Osteocyte (in vitro differentiated cells): Measurements from ENCODE around the gene HTT. TPM values are rescaled to one million over a fixed set of nuclear protein-coding genes. Genes with fewer than 3 reads are reported as not detected.

Experiments used
- DNase-seq: peaks from one replicate; pipeline ENCODE4 v3.0.0; 2021; ENCODE audit warnings: mixed read lengths; ENCODE audit not compliant: unreplicated experiment; ENCODE audit errors: extremely low spot score
- H3K27ac Mint-ChIP-seq: one replicate; pipeline ENCODE4 v1.8.0; 2021; ENCODE audit warnings: mild to moderate bottlenecking, mixed read lengths; ENCODE audit not compliant: unreplicated experiment
- H3K27me3 Mint-ChIP-seq: one replicate; pipeline ENCODE4 v1.8.0; 2021; ENCODE audit warnings: mixed read lengths; ENCODE audit not compliant: unreplicated experiment
- H3K36me3 Mint-ChIP-seq: one replicate; pipeline ENCODE4 v1.8.0; 2021; ENCODE audit warnings: mixed read lengths; ENCODE audit not compliant: unreplicated experiment
- H3K4me1 Mint-ChIP-seq: one replicate; pipeline ENCODE4 v1.8.0; 2021; ENCODE audit warnings: mixed read lengths; ENCODE audit not compliant: unreplicated experiment
- H3K4me3 Mint-ChIP-seq: one replicate; pipeline ENCODE4 v1.8.0; 2021; ENCODE audit warnings: mild to moderate bottlenecking, moderate library complexity, mixed read lengths; ENCODE audit not compliant: unreplicated experiment
- H3K9me3 Mint-ChIP-seq: one replicate; pipeline ENCODE4 v1.8.0; 2021; ENCODE audit warnings: mixed read lengths; ENCODE audit not compliant: unreplicated experiment
- total RNA-seq: library from RNA; stranded (reverse); gene quantifications from 2 replicates; pipeline ENCODE4 v1.2.1, GENCODE V29; 2021
- TF ChIP-seq, protein P1 (sequence below): fragments of 200-600 bp; sonication (generic); IDR thresholded peaks from 2 replicates; pipeline ENCODE4 v1.5.0; 2021; ENCODE audit warnings: antibody characterized with exemption, mild to moderate bottlenecking, moderate library complexity

The HTT gene
- total RNA-seq, 1 donor from 2014 or later: 51.3 TPM

DNA sequence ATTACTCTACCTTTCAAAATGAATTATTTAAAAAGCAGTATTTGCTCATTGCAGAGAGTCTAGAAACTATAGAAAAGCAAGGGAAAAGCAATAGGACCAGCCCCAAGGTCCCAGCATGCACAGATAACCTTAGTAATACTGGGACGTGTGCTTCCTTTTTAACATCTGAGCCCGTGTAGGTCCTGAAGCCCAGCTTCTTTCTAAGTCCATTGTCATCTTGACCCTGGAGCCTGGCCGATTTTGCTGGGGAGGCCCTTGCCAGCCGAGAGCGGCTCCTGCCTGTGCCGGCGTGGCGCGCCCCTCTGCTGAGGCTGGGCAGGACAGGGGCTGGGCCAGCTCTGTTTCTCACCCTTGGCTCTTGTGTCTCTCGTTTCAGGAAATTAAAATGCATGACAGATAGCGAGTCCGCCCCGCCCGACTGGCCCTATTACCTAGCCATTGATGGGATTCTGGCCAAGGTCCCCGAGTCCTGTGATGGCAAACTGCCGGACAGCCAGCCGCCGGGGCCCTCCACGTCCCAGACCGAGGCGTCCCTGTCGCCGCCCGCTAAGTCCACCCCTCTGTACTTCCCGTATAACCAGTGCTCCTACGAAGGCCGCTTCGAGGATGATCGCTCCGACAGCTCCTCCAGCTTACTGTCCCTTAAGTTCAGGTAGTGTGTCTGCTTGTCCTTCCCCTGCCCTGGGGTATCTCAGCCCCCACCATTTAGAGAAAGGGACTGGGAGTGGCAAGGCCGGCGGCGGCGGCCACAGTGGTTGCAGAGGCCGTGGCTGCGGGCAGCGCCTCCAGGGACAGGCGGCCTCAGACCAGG lies 178.6 kb downstream of the HTT start:
- no peaks in the 10 kb centered on the region for H3K4me1 Mint-ChIP-seq
- H3K36me3 Mint-ChIP-seq: no peaks in the 10 kb centered on the region
- TF ChIP-seq, protein P1, sequence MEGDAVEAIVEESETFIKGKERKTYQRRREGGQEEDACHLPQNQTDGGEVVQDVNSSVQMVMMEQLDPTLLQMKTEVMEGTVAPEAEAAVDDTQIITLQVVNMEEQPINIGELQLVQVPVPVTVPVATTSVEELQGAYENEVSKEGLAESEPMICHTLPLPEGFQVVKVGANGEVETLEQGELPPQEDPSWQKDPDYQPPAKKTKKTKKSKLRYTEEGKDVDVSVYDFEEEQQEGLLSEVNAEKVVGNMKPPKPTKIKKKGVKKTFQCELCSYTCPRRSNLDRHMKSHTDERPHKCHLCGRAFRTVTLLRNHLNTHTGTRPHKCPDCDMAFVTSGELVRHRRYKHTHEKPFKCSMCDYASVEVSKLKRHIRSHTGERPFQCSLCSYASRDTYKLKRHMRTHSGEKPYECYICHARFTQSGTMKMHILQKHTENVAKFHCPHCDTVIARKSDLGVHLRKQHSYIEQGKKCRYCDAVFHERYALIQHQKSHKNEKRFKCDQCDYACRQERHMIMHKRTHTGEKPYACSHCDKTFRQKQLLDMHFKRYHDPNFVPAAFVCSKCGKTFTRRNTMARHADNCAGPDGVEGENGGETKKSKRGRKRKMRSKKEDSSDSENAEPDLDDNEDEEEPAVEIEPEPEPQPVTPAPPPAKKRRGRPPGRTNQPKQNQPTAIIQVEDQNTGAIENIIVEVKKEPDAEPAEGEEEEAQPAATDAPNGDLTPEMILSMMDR: no peak
- no peak overlapping the region for H3K27ac Mint-ChIP-seq
- no peak for DNase-seq
- H3K9me3 Mint-ChIP-seq: no peaks in the 10 kb centered on the region
- H3K4me3 Mint-ChIP-seq: no peak overlapping the region
- no peaks in the 10 kb centered on the region for H3K27me3 Mint-ChIP-seq

DNA sequence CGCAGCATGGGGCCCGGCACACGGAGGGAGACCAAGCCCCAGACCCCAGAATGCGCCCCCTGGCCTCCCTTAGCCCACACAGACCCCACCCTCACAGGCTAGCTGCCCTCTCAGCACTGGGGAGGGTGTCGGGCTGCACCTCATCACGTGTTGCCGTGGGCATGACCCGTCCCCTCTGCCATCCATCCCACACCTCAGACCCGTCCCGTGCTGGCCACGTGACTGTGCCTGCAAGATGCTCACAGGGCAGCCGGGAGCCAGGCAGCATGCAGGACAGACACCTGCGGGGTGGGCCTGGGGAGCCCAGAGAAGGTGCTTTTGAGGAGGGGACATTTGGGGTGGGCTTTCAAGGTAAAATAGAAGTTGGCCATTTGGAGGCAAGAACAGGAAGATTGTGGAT lies 179.3 kb downstream of the HTT start:
- Mint-ChIP-seq H3K27me3 (no peaks in the 10 kb centered on the region), H3K36me3 (no peaks in the 10 kb centered on the region), H3K9me3 (no peaks in the 10 kb centered on the region), H3K4me1 (no peaks in the 10 kb centered on the region), H3K4me3 (no peak overlapping the region), H3K27ac (no peak overlapping the region)
- TF ChIP-seq, protein P1: no peak
- DNase-seq: no peak

DNA sequence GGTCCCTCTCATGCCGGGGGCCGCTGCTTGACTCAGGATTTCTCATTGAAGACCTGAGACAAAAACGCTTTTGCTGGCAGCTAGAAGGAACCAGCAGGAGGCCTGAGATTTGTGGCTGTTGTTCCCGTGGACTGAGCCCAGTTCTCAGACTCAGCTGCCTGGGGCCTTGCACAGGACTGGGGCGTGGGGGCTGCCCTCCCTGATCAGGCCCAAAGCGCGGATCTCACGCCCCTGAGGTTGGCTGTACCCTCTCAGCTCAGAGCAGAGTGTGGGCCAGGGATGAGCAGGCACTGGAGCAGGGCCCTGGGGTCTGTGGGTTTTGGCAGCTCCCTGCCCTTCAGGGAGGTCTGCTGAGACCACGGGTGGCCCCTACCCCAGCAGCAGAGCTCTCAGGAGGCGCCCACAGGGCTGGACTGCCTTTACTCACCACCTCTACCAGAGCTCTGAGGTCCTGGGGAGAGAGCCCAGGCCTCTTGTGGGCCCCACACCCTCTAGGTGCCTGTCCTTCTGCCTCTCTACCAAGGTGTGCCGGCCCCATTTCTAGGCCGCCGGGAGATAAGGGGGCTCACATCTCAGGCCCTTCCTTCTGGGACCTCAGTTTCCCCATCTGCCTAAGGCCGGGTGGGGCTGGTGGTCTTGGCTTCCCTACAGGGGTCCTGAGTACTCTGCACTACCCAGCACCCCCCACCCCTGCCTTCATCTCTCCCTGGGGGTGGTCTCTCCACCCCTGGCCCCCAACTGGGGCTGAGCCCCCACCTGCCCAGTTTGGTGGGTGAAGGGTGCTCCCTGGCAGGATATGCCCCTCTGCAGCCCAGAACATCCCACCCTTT lies 180.0 kb downstream of the HTT start:
- H3K36me3 Mint-ChIP-seq: no peaks in the 10 kb centered on the region
- TF ChIP-seq, protein P1: no peak
- H3K9me3 Mint-ChIP-seq: no peaks in the 10 kb centered on the region
- no peaks in the 10 kb centered on the region for H3K27me3 Mint-ChIP-seq
- no peak overlapping the region for H3K27ac Mint-ChIP-seq
- H3K4me1 Mint-ChIP-seq: no peaks in the 10 kb centered on the region
- H3K4me3 Mint-ChIP-seq: no peak overlapping the region
- no peak for DNase-seq

DNA sequence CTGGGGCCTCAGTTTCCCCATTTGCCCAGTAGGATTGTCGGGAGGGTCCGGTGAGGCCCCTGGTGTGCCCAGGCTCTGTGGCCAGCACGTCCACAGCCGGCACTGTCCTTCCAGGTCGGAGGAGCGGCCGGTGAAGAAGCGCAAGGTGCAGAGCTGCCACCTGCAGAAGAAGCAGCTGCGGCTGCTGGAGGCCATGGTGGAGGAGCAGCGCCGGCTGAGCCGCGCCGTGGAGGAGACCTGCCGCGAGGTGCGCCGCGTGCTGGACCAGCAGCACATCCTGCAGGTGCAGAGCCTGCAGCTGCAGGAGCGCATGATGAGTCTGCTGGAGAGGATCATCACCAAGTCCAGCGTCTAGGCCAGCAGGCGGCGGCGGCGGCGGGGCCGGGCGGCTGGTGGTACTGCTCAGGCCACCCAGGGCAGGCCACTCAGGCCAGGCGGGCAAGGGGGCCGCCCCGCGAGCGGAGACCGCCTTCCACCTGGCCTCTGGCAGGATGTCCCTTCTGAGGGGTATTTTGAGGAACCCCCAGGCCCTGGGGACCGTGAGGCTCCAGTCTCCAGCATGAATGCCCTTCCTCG lies 181.2 kb downstream of the HTT start:
- Mint-ChIP-seq H3K4me3 (no peak overlapping the region), H3K27me3 (no peaks in the 10 kb centered on the region), H3K27ac (no peak overlapping the region), H3K36me3 (no peaks in the 10 kb centered on the region), H3K4me1 (no peaks in the 10 kb centered on the region), H3K9me3 (no peaks in the 10 kb centered on the region)
- TF ChIP-seq, protein P1: no peak
- DNase-seq: no peak
